Neuronal stem cell (in vitro differentiated cells): ENCODE data around the gene NPIPA3.
"Not testable (repeated sequence)": the region's sequence is repeated elsewhere in the genome, so short reads cannot be mapped to it uniquely, and the experiment has no call there.

Source experiments
- DNase-seq: peaks from one replicate; pipeline ENCODE4 v3.0.0-alpha.2; 2013; ENCODE audit warnings: low spot score
- H2AFZ ChIP-seq: one replicate; pipeline ENCODE4 v1.6.1; 2013; ENCODE audit warnings: mild to moderate bottlenecking, low read length, inconsistent platforms
- H2AK5ac ChIP-seq: 2 replicates; pipeline ENCODE4 v1.6.1; 2013; ENCODE audit warnings: low read depth, mild to moderate bottlenecking, inconsistent platforms, low read length, moderate library complexity, mixed read lengths
- H2BK120ac ChIP-seq: 2 replicates; pipeline ENCODE4 v1.6.1; 2013; ENCODE audit warnings: low read depth, mild to moderate bottlenecking, inconsistent platforms, low read length, moderate library complexity, mixed read lengths
- H2BK12ac ChIP-seq: one replicate; pipeline ENCODE4 v1.6.1; 2013; ENCODE audit warnings: low read length, inconsistent platforms
- H2BK15ac ChIP-seq: 2 replicates; pipeline ENCODE4 v1.6.1; 2013; ENCODE audit warnings: mild to moderate bottlenecking, low read length, inconsistent platforms, mixed read lengths
- H2BK5ac ChIP-seq: one replicate; pipeline ENCODE4 v1.6.1; 2013; ENCODE audit warnings: inconsistent platforms, mild to moderate bottlenecking, low read length, moderate library complexity
- H3K14ac ChIP-seq: one replicate; pipeline ENCODE4 v1.6.1; 2013; ENCODE audit warnings: low read length, inconsistent platforms
- H3K18ac ChIP-seq: 2 replicates; pipeline ENCODE4 v1.6.1; 2013; ENCODE audit warnings: low read length, inconsistent platforms
- H3K23ac ChIP-seq: 2 replicates; pipeline ENCODE4 v1.6.1; 2013; ENCODE audit warnings: low read depth, mild to moderate bottlenecking, mixed read lengths, low read length, inconsistent platforms; ENCODE audit not compliant: poor library complexity
- H3K27ac ChIP-seq: replicated peaks from 3 replicates; pipeline ENCODE4 v1.5.1; 2013; ENCODE audit warnings: low read length, inconsistent platforms
- H3K27me3 ChIP-seq, 3 experiments: 2 replicates each; pipeline ENCODE4 v1.6.1; 2013; ENCODE audit warnings: low read length in 3 of 3, mild to moderate bottlenecking in 2 of 3, inconsistent platforms in 1 of 3, low read depth in 1 of 3, mixed read lengths in 1 of 3, moderate library complexity in 1 of 3; ENCODE audit not compliant: control insufficient read depth in 3 of 3, insufficient read depth in 3 of 3
- H3K36me3 ChIP-seq, 2 donors: replicated peaks in 1 of 2; 2 replicates each; pipeline ENCODE4 v1.6.1; 2013; ENCODE audit warnings: low read length in 2 of 2; ENCODE audit not compliant: control insufficient read depth in 2 of 2, insufficient read depth in 2 of 2
- H3K4ac ChIP-seq: 2 replicates; pipeline ENCODE4 v1.6.1; 2013; ENCODE audit warnings: inconsistent platforms, mild to moderate bottlenecking, low read length, moderate library complexity
- H3K4me1 ChIP-seq, 2 donors: 1 replicate in 1 of 2; 2 replicates in 1 of 2; pipeline ENCODE4 v1.6.1; 2013; ENCODE audit warnings: low read length in 2 of 2, low read depth in 1 of 2; ENCODE audit not compliant: control insufficient read depth in 2 of 2, insufficient read depth in 1 of 2
- H3K4me2 ChIP-seq: one replicate; pipeline ENCODE4 v1.6.1; 2013; ENCODE audit warnings: mild to moderate bottlenecking, low read length, inconsistent platforms; ENCODE audit not compliant: insufficient read depth, poor library complexity, severe bottlenecking
- H3K4me3 ChIP-seq, 2 donors: 2 replicates each; pipeline ENCODE4 v1.5.1; 2013; ENCODE audit warnings: low read length in 2 of 2, mild to moderate bottlenecking in 2 of 2, inconsistent platforms in 1 of 2, moderate library complexity in 1 of 2
- H3K79me1 ChIP-seq: one replicate; pipeline ENCODE4 v1.6.1; 2013; ENCODE audit warnings: low read depth, mild to moderate bottlenecking, inconsistent platforms, low read length, moderate library complexity
- H3K9ac ChIP-seq: one replicate; pipeline ENCODE4 v1.6.1; 2013; ENCODE audit warnings: mild to moderate bottlenecking, low read depth, low read length, inconsistent platforms; ENCODE audit not compliant: poor library complexity
- H3K9me3 ChIP-seq, 2 donors: replicated peaks in 1 of 2; 2 replicates each; pipeline versions ENCODE3 to v1.6.1; 2013; ENCODE audit warnings: low read length in 2 of 2, mild to moderate bottlenecking in 2 of 2, inconsistent platforms in 1 of 2, low read depth in 1 of 2, mixed read lengths in 1 of 2, moderate library complexity in 1 of 2; ENCODE audit not compliant: control insufficient read depth in 2 of 2, insufficient read depth in 1 of 2
- H4K8ac ChIP-seq: one replicate; pipeline ENCODE4 v1.6.1; 2013; ENCODE audit warnings: low read depth, mild to moderate bottlenecking, inconsistent platforms, low read length, moderate library complexity
- H4K91ac ChIP-seq: one replicate; pipeline ENCODE4 v1.6.1; 2013; ENCODE audit warnings: low read length, low read depth, mild to moderate bottlenecking, inconsistent platforms; ENCODE audit not compliant: poor library complexity
- WGBS, 2 donors: extraction: QIAGEN DNeasy Blood & Tissue Kit; methylation state at CpG; one replicate each; pipeline ENCODE4 v1.1.7; 2013; ENCODE audit warnings: missing lambda C conversion rate in 2 of 2, mixed read lengths in 1 of 2; ENCODE audit not compliant: insufficient read length in 2 of 2, insufficient replicate concordance in 1 of 2; ENCODE audit errors: extremely low coverage in 2 of 2; 5-methylcytosine and 5-hydroxymethylcytosine counted together

Gene NPIPA3

DNA sequence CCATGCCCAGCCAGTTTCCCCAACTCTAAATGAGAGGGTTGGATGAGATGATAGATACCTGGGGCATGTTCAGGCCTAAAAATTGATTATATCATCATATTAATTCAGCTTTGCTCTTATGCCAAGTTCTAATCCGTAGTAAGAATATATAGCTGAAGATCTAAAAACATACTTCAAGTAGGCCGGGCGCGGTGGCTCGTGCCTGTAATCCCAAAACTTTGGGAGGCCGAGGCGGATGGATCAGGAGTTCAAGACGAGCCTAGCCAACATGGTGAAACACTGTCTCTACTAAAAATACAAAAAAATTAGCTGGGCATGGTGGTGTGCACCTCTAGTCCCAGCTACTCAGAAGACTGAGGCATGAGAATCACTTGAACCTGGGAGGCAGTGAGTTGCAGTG, 21.1 kb upstream of the NPIPA3 start:
- Histone ChIP-seq H3K9ac (no peak overlapping the region), H2AK5ac (no peak overlapping the region), H3K14ac (no peak overlapping the region), H3K4me3 (no peak overlapping the region), H3K4me2 (no peak overlapping the region), H4K8ac (no peak overlapping the region), H3K4me1 (no peaks in the 10 kb centered on the region), H2AFZ (no peak overlapping the region), H4K91ac (no peak overlapping the region), H3K27me3 (no peaks in the 10 kb centered on the region), H2BK5ac (no peak overlapping the region), H3K36me3 (no peaks in the 10 kb centered on the region), H3K4ac (no peak overlapping the region), H3K79me1 (no peaks in the 10 kb centered on the region), H3K23ac (no peak overlapping the region), H2BK15ac (no peak overlapping the region), H3K27ac (no peak overlapping the region), H2BK12ac (no peak overlapping the region), H2BK120ac (no peak overlapping the region), H3K9me3 (no peaks in the 10 kb centered on the region), H3K18ac (no peak overlapping the region)
- DNase-seq = no peak
- no CpG with 5 or more reads among the region's 8 CpGs for WGBS, 2 donors

DNA sequence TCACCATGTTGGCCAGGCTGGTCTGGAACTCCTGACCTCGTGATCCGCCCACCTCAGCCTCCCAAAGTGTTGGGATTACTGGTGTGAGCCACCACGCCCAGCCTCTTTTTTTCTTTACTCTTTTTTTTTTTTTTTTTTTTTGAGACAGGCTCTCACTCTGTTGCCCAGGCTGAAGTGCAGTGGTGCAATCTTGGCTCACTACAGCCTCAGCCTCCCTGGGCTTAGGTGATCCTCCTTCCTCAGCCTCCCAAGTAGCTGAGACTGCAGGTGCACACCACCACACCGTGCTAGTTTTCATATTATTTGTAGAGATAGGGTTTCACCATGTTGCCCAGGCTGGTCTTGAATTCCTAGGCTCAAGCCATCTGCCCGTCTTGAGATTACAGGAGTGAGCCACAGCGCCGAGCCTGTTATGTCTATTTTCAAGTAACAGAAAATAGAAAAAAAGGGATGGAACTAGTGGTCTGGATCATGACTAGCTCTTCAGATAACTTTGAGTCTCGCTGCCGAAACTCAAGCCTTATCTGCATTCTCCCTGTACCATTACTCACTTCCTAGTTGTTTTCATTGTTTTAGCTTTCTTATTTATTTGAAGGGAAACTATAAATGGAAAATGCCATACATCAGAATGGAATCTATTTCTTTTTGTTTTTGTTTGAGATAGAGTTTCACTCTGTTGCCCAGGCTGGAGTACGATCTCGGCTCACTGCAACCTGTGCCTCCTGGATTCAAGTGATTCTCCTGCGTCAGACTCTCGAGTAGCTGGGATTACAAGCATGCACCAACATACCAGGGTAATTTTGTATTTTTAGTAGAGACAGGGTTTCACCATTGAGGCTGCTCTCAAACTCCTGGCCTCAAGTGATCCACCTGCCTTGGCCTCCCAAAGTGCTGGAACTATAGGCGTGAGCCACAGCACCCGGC, 17.1 kb upstream of the NPIPA3 start:
- DNase-seq, H3K27ac ChIP-seq, H3K4me2 ChIP-seq, H3K36me3 ChIP-seq, H3K9ac ChIP-seq, H2BK12ac ChIP-seq, H3K9me3 ChIP-seq, H3K4ac ChIP-seq, H2AK5ac ChIP-seq, H4K8ac ChIP-seq, H3K4me1 ChIP-seq, H2AFZ ChIP-seq, H3K4me3 ChIP-seq, H3K18ac ChIP-seq, H2BK120ac ChIP-seq, H3K23ac ChIP-seq, H3K14ac ChIP-seq, H3K79me1 ChIP-seq, H2BK15ac ChIP-seq, H2BK5ac ChIP-seq, H3K27me3 ChIP-seq, H4K91ac ChIP-seq: not testable (repeated sequence)
- no CpG with 5 or more reads among the region's 15 CpGs for WGBS, 2 donors

DNA sequence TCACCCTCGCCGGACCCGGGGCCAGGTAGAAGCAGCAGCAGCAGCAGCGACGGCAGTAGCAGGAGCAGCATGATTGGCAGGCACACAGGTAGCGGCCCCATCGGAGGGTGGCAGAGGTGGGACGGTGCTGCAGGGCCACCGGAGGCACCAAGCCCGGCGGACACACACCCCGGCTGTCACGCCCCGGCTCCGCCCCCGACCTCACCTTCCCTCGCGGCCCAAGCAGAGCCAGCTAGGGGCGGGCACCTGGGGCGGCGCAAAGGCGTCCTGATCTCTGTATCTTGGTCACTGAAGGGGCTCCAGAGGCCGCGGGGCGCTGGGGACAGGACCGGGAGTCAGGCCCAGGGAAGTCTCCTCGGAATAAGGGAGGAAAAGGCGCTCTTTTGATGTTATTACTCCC, 9.1 kb upstream of the NPIPA3 start, which contains the start of gene PLA2G10:
Gene PLA2G10, minus strand, starts transcription at position 180 of the 400 bp plus-strand sequence. Its CDS starts 79 bp downstream, at position 101.
- H3K4me3 ChIP-seq, H3K18ac ChIP-seq, H4K8ac ChIP-seq, H3K9me3 ChIP-seq, H3K4ac ChIP-seq, H3K27ac ChIP-seq, H3K4me2 ChIP-seq, H2BK12ac ChIP-seq, H3K27me3 ChIP-seq, H2BK5ac ChIP-seq, H3K9ac ChIP-seq, H2BK120ac ChIP-seq, H3K36me3 ChIP-seq, H3K14ac ChIP-seq, H3K23ac ChIP-seq, H2AFZ ChIP-seq, H3K79me1 ChIP-seq, H4K91ac ChIP-seq, H3K4me1 ChIP-seq, H2BK15ac ChIP-seq, DNase-seq, H2AK5ac ChIP-seq: not testable (repeated sequence)
- WGBS, 2 donors = no CpG with 5 or more reads among the region's 28 CpGs

DNA sequence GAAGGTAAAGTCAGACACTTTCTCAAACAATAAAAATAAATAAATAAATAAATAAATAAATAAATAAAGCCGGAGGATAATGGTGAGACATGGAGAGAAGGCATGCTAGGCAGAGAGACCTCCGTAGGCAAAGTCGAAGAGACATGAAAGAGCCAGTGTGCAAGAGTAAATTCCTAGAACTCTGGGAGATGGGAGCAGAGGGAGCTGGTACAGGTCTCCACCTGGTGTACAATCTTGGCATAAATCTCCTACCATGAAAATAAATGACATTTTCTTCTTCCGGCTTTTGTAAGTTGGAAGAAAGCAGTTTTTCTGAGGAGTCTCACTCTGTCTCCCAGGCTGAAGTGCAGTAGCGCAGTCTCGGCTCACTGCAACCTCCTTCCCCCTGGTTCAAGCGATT, 1.4 kb upstream of the NPIPA3 start:
- H3K36me3 ChIP-seq, H2BK5ac ChIP-seq, H3K4me3 ChIP-seq, DNase-seq, H3K4me2 ChIP-seq, H3K23ac ChIP-seq, H2BK15ac ChIP-seq, H3K18ac ChIP-seq, H3K27me3 ChIP-seq, H2AK5ac ChIP-seq, H3K79me1 ChIP-seq, H3K9ac ChIP-seq, H4K8ac ChIP-seq, H3K27ac ChIP-seq, H2AFZ ChIP-seq, H3K14ac ChIP-seq, H4K91ac ChIP-seq, H3K9me3 ChIP-seq, H2BK120ac ChIP-seq, H3K4ac ChIP-seq, H2BK12ac ChIP-seq, H3K4me1 ChIP-seq: not testable (repeated sequence)
- no CpG with 5 or more reads among the region's 7 CpGs for WGBS, 2 donors
